Endothelial cell of umbilical vein (primary cell): ENCODE data around the gene LEMD3. TPM values are rescaled to one million over a fixed set of nuclear protein-coding genes. Genes with fewer than 3 reads are reported as not detected.

Experiments used
- BruUV-seq: library from RNA; stranded (reverse); fragments of 400-500 nt; replicated peaks from 2 replicates; lab custom pipeline; 2021; lab: Mats Ljungman, UMichigan
- CTCF ChIA-PET: fragments of 300-600, 350-600 bp; sonication (Branson Sonifier 250); formaldehyde crosslinking; loops from one replicate; lab custom pipeline; 2021; ENCODE audit warnings: antibody characterized with exemption, inconsistent platforms; lab: Charles Lee
- POLR2A ChIA-PET: fragments of 300-600, 350-600 bp; sonication (Branson Sonifier 250); formaldehyde crosslinking; loops from one replicate; lab custom pipeline; 2021; ENCODE audit warnings: antibody characterized with exemption, inconsistent platforms; lab: Charles Lee
- DNase-seq: peaks from one replicate; pipeline ENCODE4 v3.0.0-alpha.2; 2011; ENCODE audit warnings: low read depth, low spot score
- FAIRE-seq: peaks from 2 replicates; lab custom pipeline; 2011; peaks lifted over from hg19 to GRCh38; lab: Jason Lieb, UNC
- H2AFZ ChIP-seq: 2 replicates; pipeline ENCODE4 v1.6.0; 2012; ENCODE audit warnings: low read depth, low read length, control low read depth, inconsistent platforms
- H3K27ac ChIP-seq: 2 replicates; pipeline ENCODE4 v1.5.1; 2011; ENCODE audit warnings: low read depth, mild to moderate bottlenecking, control low read depth, low read length, moderate library complexity; ENCODE audit not compliant: insufficient read depth
- H3K27me3 ChIP-seq, 2 experiments: 2 replicates each; pipeline versions ENCODE4 v1.6.0 to v1.6.1; 2011; ENCODE audit warnings: low read length in 2 of 2, mixed read lengths in 1 of 2; ENCODE audit not compliant: control insufficient read depth in 2 of 2, insufficient read depth in 2 of 2
- H3K36me3 ChIP-seq, 2 experiments: 2 replicates in 1 of 2; 3 replicates in 1 of 2; pipeline ENCODE4 v1.5.1; 2011; ENCODE audit warnings: low read length in 2 of 2, mild to moderate bottlenecking in 1 of 2, moderate library complexity in 1 of 2; ENCODE audit not compliant: control insufficient read depth in 2 of 2, insufficient read depth in 2 of 2; ENCODE audit errors: extremely low read depth in 1 of 2
- H3K4me1 ChIP-seq: 3 replicates; pipeline ENCODE4 v1.5.1; 2011; ENCODE audit warnings: mild to moderate bottlenecking, low read length; ENCODE audit not compliant: control insufficient read depth, insufficient read depth; ENCODE audit errors: extremely low read depth
- H3K4me2 ChIP-seq: 2 replicates; pipeline ENCODE4 v1.6.1; 2011; ENCODE audit warnings: low read length, control low read depth, mixed read lengths; ENCODE audit not compliant: insufficient read depth
- H3K4me3 ChIP-seq, 3 experiments: fragments of 200-600 bp in 1 of 3; sonication (generic), shearing (Covaris generic) in 1 of 3; replicated peaks in 1 of 3; 2 replicates each; pipeline ENCODE4 v1.5.1; 2011 to 2016; ENCODE audit warnings: control low read depth in 3 of 3, low read length in 3 of 3, mild to moderate bottlenecking in 2 of 3, inconsistent platforms in 1 of 3, low read depth in 1 of 3, moderate library complexity in 1 of 3; ENCODE audit not compliant: insufficient read depth in 1 of 3
- H3K79me2 ChIP-seq: 2 replicates; pipeline ENCODE4 v1.6.0; 2012; ENCODE audit warnings: low read length, inconsistent platforms; ENCODE audit not compliant: control insufficient read depth, insufficient read depth
- H3K9ac ChIP-seq: replicated peaks from 2 replicates; pipeline ENCODE3; 2011; ENCODE audit warnings: low read length, control low read depth; ENCODE audit not compliant: insufficient read depth; ENCODE audit errors: extremely low read depth
- H3K9me1 ChIP-seq: replicated peaks from 3 replicates; pipeline ENCODE4 v1.6.0; 2011; ENCODE audit warnings: mild to moderate bottlenecking, low read length; ENCODE audit not compliant: control insufficient read depth, insufficient read depth; ENCODE audit errors: extremely low read depth
- H3K9me3 ChIP-seq: replicated peaks from 2 replicates; pipeline ENCODE4 v1.5.1; 2012; ENCODE audit warnings: low read length, inconsistent platforms; ENCODE audit not compliant: control insufficient read depth, insufficient read depth
- H4K20me1 ChIP-seq: replicated peaks from 2 replicates; pipeline ENCODE3; 2011; ENCODE audit warnings: mild to moderate bottlenecking, low read length; ENCODE audit not compliant: control insufficient read depth, insufficient read depth; ENCODE audit errors: extremely low read depth
- CTCF ChIP-seq, 2 donors: IDR thresholded peaks; 1 replicate in 1 of 2; 2 replicates in 1 of 2; pipeline ENCODE4 v1.5.1; 2011; ENCODE audit warnings: low read length in 2 of 2, mild to moderate bottlenecking in 2 of 2, moderate library complexity in 2 of 2, control low read depth in 1 of 2, inconsistent platforms in 1 of 2, low read depth in 1 of 2; ENCODE audit not compliant: insufficient read depth in 1 of 2; ENCODE audit errors: extremely low read depth in 1 of 2
- EZH2 ChIP-seq: IDR thresholded peaks from 2 replicates; pipeline ENCODE4 v1.6.1; 2012; ENCODE audit warnings: borderline replicate concordance, low read depth, mild to moderate bottlenecking, moderate library complexity, low read length, inconsistent platforms; ENCODE audit not compliant: severe bottlenecking
- FOS ChIP-seq: IDR thresholded peaks from 2 replicates; pipeline ENCODE4 v1.6.1; 2011; ENCODE audit warnings: mild to moderate bottlenecking, low read length, moderate library complexity, borderline replicate concordance; ENCODE audit not compliant: insufficient read depth
- GATA2 ChIP-seq: IDR thresholded peaks from 2 replicates; pipeline ENCODE4 v1.7.0; 2011; ENCODE audit warnings: low read depth, mild to moderate bottlenecking, moderate library complexity, mixed read lengths, low read length; ENCODE audit not compliant: insufficient read length, insufficient read depth
- JUN ChIP-seq: IDR thresholded peaks from 2 replicates; pipeline ENCODE4 v1.6.1; 2011; ENCODE audit warnings: borderline replicate concordance, low read depth; ENCODE audit not compliant: insufficient read length, insufficient read depth
- MAX ChIP-seq: IDR thresholded peaks from 2 replicates; pipeline ENCODE4 v1.6.1; 2011; ENCODE audit not compliant: insufficient read depth, insufficient read length
- MYC ChIP-seq: IDR thresholded peaks from one replicate; pipeline ENCODE4 v1.6.1; 2011; ENCODE audit warnings: mild to moderate bottlenecking, low read depth, low read length
- POLR2A ChIP-seq: IDR thresholded peaks from 2 replicates; pipeline ENCODE4 v1.6.1; 2012; ENCODE audit warnings: low read depth, mild to moderate bottlenecking, control low read depth, low read length
- POLR2AphosphoS5 ChIP-seq: IDR thresholded peaks from 2 replicates; pipeline ENCODE4 v1.6.1; 2012; ENCODE audit warnings: low read depth, mild to moderate bottlenecking, control low read depth, low read length, moderate library complexity; ENCODE audit not compliant: insufficient read depth
- dilution Hi-C: fragments of 300-500 bp; cut with MboI; formaldehyde crosslinking; loops from one replicate; pipeline ENCODE4 v1.15.0; 2019; ENCODE audit warnings: low sequenced_read_pairs; ENCODE audit not compliant: extremely low pct_ligation_motif_present
- intact Hi-C: fragments of 100-400 bp; cut with micrococcal nuclease; formaldehyde crosslinking; loops from one replicate; pipeline ENCODE4 v1.10.0; 2022
- polyA plus RNA-seq, 4 experiments: library from polyadenylated mRNA; depleted of rRNA in 3 of 4; stranded (reverse) in 3 of 4; unstranded in 1 of 4; fragments of >200 nt; gene quantifications; 2 replicates each; pipeline versions ENCODE4 v1.2.1 to v1.2.3, GENCODE V29; 2011 to 2012; ENCODE audit warnings: missing spikeins in 1 of 4
- total RNA-seq: library from RNA; stranded (reverse); gene quantifications from 2 replicates; pipeline ENCODE4 v1.2.3, GENCODE V29; 2021

Gene LEMD3
- total and polyA plus RNA-seq, 2 donors (not counting 3 experiments of a cell fraction or from before 2014, with no cell fraction given), result 7.4 to 24.2 TPM

- no peak overlapping the region for H3K4me3 ChIP-seq
- intact Hi-C loops (no loop called here), dilution Hi-C loops (no loop called here)
- no peak overlapping the region for H3K27ac ChIP-seq
- H3K9me1 ChIP-seq, result no peaks in the 10 kb centered on the region
- no peak for DNase-seq
- no peaks in the 10 kb centered on the region for H3K9me3 ChIP-seq
- H3K36me3 ChIP-seq, result no peaks in the 10 kb centered on the region
- ChIA-PET CTCF (interaction anchor here (1.0 to 1.2 kb wide), 2 partner anchors 17 to 85 kb away, joined by 3 read pairs; no protein-coding TSS in a partner anchor), POLR2A (no interaction called here)
- no peak for TF ChIP-seq MYC
- no peak for TF ChIP-seq JUN
- no peak for TF ChIP-seq CTCF (IDR thresholded peaks at IDR 0.05; ENCODE audit: extremely low read depth in 1 of 2, insufficient read depth in 1 of 2, low read depth in 1 of 2, low read length in 2 of 2)
- TF ChIP-seq EZH2, result no peak
- TF ChIP-seq FOS, result no peak
- TF ChIP-seq GATA2, result no peak
- TF ChIP-seq POLR2AphosphoS5, result no peak
- no peak for TF ChIP-seq POLR2A
- TF ChIP-seq MAX, result no peak
- no peaks in the 10 kb centered on the region for H4K20me1 ChIP-seq
- no peak for FAIRE-seq
- H3K9ac ChIP-seq, result no peak overlapping the region
- H3K4me2 ChIP-seq, result no peak overlapping the region
- peaks cover 6 to 11% of the 10 kb centered on the region in 2 experiments for H3K27me3 ChIP-seq
- BruUV-seq, result no TSS peak
- H3K4me1 ChIP-seq, result no peaks in the 10 kb centered on the region
- no peak overlapping the region for H2AFZ ChIP-seq
- no peaks in the 10 kb centered on the region for H3K79me2 ChIP-seq
Observed at GRCh38 chr12:65147312-65147905, 22.0 kb upstream of the LEMD3 start.
